Right lobe of liver (tissue), 4 donors: ENCODE measurements around the gene BORCS6.

Source experiments
- POLR2A ChIP-seq: fragments of 450-650 bp; IDR thresholded peaks from one replicate; pipeline ENCODE4 v1.6.1; 2017; ENCODE audit warnings: antibody characterized with exemption, mild to moderate bottlenecking
- TF ChIP-seq, protein P1 (sequence below), 4 donors: fragments of 200-600 bp in 3 of 4; fragments of 450-650 bp in 1 of 4; IDR thresholded peaks; one replicate each; pipeline versions ENCODE4 v1.5.1 to v1.8.0; 2016 to 2022; ENCODE audit warnings: antibody characterized with exemption in 4 of 4, mild to moderate bottlenecking in 2 of 4
- donor health status: DM: no; HTN: no; CAD: no.
- donor health status: DM: no; HTN: no; CAD: no.
- donor health status: DM: no; HTN: yes; CAD: no.

DNA sequence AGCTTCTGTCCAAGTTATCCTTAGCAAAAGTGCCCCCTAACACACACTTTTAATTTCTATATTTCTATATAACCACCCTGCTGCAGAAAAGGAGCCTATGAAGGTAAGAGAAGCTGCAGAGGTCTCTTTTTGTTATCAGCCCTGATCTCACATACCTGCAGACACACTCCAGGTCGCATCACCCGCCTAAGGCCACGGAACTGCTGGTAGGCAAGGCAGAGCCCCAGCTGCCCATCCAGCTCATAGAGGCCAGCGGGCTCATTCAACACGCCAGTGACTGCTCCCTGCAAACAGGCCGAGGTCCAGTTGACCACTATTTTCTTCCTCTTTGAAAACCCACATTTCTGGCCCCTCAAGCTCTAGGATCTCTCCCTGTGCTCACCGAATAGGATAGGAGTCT, 45.7 kb upstream of the BORCS6 start:
- TF ChIP-seq, protein P1, sequence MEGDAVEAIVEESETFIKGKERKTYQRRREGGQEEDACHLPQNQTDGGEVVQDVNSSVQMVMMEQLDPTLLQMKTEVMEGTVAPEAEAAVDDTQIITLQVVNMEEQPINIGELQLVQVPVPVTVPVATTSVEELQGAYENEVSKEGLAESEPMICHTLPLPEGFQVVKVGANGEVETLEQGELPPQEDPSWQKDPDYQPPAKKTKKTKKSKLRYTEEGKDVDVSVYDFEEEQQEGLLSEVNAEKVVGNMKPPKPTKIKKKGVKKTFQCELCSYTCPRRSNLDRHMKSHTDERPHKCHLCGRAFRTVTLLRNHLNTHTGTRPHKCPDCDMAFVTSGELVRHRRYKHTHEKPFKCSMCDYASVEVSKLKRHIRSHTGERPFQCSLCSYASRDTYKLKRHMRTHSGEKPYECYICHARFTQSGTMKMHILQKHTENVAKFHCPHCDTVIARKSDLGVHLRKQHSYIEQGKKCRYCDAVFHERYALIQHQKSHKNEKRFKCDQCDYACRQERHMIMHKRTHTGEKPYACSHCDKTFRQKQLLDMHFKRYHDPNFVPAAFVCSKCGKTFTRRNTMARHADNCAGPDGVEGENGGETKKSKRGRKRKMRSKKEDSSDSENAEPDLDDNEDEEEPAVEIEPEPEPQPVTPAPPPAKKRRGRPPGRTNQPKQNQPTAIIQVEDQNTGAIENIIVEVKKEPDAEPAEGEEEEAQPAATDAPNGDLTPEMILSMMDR (IDR thresholded peaks at IDR 0.05), result no peak
- TF ChIP-seq POLR2A, result no peak
